ENCODE measurements around the gene TSPAN9. TPM values are rescaled to one million over a fixed set of nuclear protein-coding genes. Genes with fewer than 3 reads are reported as not detected.

TSPAN9 gene
- total RNA-seq, 1 donor from 2014 or later = 23.8 TPM

DNA sequence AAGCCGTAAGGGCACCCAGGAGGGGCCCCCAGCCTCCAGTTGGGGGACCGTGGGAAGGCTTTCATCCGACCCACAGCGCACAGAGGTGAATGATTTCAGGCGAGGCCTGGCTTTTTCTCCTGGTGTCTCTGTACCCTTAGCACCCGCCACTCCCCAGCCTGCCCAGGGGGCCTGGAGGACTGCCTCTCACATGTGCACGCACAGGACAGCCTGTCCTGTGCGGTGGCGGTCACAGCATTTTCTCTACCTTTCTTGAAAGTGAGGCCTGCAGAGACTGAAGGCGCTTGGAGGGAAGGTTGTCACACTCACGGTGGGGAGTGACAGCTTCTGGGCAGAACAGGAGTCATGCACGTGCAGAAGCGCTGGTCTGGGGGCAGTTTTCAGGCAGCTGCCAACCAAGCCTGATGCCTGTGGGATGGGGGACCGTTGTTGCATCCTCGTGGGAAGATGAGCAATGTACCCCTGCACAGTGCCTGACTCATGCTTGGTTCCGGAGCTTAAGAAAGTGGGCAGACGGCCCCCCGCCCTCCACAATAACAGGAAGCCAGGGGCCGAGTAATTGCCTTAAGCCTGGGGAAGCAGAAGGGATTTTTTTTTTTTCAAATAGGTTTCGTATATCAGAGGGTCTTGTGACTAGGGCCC is 148.1 kb downstream of the TSPAN9 start:
- TF ChIP-seq, protein P1, sequence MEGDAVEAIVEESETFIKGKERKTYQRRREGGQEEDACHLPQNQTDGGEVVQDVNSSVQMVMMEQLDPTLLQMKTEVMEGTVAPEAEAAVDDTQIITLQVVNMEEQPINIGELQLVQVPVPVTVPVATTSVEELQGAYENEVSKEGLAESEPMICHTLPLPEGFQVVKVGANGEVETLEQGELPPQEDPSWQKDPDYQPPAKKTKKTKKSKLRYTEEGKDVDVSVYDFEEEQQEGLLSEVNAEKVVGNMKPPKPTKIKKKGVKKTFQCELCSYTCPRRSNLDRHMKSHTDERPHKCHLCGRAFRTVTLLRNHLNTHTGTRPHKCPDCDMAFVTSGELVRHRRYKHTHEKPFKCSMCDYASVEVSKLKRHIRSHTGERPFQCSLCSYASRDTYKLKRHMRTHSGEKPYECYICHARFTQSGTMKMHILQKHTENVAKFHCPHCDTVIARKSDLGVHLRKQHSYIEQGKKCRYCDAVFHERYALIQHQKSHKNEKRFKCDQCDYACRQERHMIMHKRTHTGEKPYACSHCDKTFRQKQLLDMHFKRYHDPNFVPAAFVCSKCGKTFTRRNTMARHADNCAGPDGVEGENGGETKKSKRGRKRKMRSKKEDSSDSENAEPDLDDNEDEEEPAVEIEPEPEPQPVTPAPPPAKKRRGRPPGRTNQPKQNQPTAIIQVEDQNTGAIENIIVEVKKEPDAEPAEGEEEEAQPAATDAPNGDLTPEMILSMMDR (conservative IDR thresholded peaks at IDR 0.05) = no peak

DNA sequence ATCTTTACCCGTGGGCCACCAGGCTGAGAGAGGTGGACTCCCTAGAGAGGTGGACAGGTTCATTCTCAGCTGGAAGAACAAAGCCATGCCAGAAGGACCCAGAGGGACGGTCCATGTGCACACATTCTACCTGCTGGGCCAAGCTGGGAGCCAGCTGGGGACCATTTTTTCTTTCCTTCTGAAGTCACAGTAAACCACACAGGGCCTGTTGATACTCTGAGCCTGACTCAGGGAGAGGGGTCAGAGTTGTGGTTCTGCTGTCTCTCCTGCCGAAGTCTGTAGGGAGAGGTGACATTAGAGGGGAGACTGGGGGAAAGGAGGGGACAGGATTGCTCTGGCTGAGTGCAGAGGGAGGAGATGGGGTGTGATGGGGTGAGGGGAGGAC is 148.6 kb downstream of the TSPAN9 start:
- H3K27ac Mint-ChIP-seq (ENCODE audit: unreplicated experiment) = no peak overlapping the region
- no peak overlapping the region for H3K4me3 Mint-ChIP-seq
- no peaks in the 10 kb centered on the region for H3K27me3 Mint-ChIP-seq (ENCODE audit: low read depth)
- TF ChIP-seq, protein P1 (conservative IDR thresholded peaks at IDR 0.05) = no peak
- peaks cover 17% of the 10 kb centered on the region for H3K4me1 Mint-ChIP-seq
- no peaks in the 10 kb centered on the region for H3K9me3 Mint-ChIP-seq
- no peaks in the 10 kb centered on the region for H3K36me3 Mint-ChIP-seq (ENCODE audit: low read depth)
- no peak for DNase-seq (ENCODE audit: low read depth, low spot score)

More for the DNA sequence above, 148.1 kb downstream of the TSPAN9 start:
- Mint-ChIP-seq H3K4me3 (no peak overlapping the region), H3K27me3 (ENCODE audit: low read depth) (no peaks in the 10 kb centered on the region), H3K27ac (ENCODE audit: unreplicated experiment) (peak overlapping the region; percentile 83), H3K36me3 (ENCODE audit: low read depth) (no peaks in the 10 kb centered on the region), H3K4me1 (peaks cover 17% of the 10 kb centered on the region), H3K9me3 (no peaks in the 10 kb centered on the region)
- no peak for DNase-seq (ENCODE audit: low read depth, low spot score)

DNA sequence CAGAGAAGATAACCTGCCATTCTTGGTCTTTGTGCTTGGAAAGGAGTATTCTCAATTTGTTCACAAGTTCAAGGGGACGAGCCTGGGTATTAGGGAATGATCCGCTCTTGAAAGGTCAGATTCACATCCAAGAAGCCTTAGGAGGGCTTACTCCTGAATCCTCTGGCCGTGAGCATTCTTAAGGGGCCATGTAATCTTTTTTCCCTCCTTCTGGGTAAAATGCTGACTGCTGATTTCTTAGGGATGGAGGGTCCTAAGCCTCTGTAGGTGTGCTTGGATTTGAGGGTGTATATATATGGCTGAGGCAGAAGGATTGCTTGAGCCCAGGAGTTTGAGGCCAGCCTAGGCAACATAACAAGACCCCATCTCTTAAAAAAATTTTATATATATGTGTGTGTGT is 149.1 kb downstream of the TSPAN9 start:
- H3K4me1 Mint-ChIP-seq = peaks cover 17% of the 10 kb centered on the region
- H3K27ac Mint-ChIP-seq (ENCODE audit: unreplicated experiment) = no peak overlapping the region
- TF ChIP-seq, protein P1 (conservative IDR thresholded peaks at IDR 0.05) = no peak
- no peak for DNase-seq (ENCODE audit: low read depth, low spot score)
- H3K36me3 Mint-ChIP-seq (ENCODE audit: low read depth) = no peaks in the 10 kb centered on the region
- no peaks in the 10 kb centered on the region for H3K27me3 Mint-ChIP-seq (ENCODE audit: low read depth)
- H3K9me3 Mint-ChIP-seq = no peaks in the 10 kb centered on the region
- H3K4me3 Mint-ChIP-seq = no peak overlapping the region

DNA sequence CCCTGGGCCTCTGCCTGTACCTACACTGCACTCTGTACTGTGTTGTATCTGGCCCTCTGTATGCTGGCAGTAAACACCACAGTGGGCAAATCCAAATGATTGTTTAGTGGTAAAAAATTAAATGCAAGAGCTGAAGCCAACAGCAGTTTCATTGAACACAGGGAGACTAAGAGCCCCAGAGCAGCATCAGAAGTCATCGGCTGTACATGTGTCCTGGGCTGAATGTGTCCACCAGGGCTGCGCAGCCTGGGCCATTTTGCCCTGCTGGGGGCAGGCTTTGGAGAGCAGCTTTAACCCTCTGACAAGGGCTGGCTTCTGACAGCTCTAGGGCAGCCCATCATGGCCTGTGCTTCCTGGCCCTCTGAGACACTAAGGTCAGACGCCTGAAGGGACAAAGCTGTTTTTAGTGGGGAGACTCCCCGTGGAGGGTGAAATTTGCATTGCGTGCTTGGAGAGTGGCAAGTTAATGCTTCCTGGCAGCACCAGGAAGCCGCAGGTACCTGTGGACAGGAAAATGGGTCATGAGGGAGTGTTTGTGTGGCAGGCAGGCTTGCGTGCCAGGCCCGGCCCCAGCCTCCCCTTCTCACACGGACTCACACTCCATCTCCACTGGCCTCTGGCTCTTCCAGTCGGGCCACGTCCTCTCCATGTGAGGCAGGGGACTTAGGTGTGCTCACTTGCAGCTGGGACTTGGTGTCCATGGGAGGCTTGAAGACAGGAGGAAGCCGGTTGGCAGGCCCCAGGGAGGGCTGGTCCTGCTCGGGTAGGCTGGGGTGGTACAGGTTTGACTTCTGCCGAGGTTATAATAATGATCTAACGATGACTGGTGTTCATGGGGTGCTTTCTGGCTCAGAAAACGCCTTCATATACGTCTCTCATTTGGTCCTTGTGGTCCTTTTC is 150.1 kb downstream of the TSPAN9 start:
- TF ChIP-seq, protein P1 (conservative IDR thresholded peaks at IDR 0.05) = no peak
- H3K27me3 Mint-ChIP-seq (ENCODE audit: low read depth) = no peaks in the 10 kb centered on the region
- peak overlapping the region; percentile 62 for H3K27ac Mint-ChIP-seq (ENCODE audit: unreplicated experiment)
- H3K4me1 Mint-ChIP-seq = peaks cover 17% of the 10 kb centered on the region
- H3K9me3 Mint-ChIP-seq = no peaks in the 10 kb centered on the region
- H3K4me3 Mint-ChIP-seq = no peak overlapping the region
- no peaks in the 10 kb centered on the region for H3K36me3 Mint-ChIP-seq (ENCODE audit: low read depth)
- DNase-seq (ENCODE audit: low read depth, low spot score) = no peak

DNA sequence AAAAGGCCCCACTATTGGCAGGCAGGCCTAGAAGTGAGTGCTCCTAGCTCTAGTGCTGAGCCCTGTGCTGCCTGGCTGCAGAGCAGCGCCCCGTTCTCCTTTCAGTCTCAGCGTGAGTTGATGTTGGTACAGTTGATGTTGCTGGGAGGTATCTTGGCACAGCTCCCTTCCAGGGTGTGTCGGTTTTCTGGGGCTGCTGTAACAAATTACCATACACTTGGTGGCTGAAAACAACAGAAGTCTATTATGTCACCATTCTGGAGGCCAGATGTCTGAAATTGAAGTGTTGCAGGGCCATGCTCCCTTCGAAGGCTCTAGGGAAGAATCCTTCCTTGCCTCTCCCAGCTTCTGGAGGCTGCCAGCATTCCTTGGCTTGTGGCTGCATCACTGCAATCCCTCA is 151.4 kb downstream of the TSPAN9 start:
- TF ChIP-seq, protein P1 (conservative IDR thresholded peaks at IDR 0.05) = no peak
- H3K27ac Mint-ChIP-seq (ENCODE audit: unreplicated experiment) = no peak overlapping the region
- no peaks in the 10 kb centered on the region for H3K36me3 Mint-ChIP-seq (ENCODE audit: low read depth)
- no peak overlapping the region for H3K4me3 Mint-ChIP-seq
- no peaks in the 10 kb centered on the region for H3K9me3 Mint-ChIP-seq
- no peak for DNase-seq (ENCODE audit: low read depth, low spot score)
- H3K4me1 Mint-ChIP-seq = peaks cover 17% of the 10 kb centered on the region
- no peaks in the 10 kb centered on the region for H3K27me3 Mint-ChIP-seq (ENCODE audit: low read depth)

Measured in neural crest cell (in vitro differentiated cells).